HG02938 (cell line): Measurements from ENCODE around the gene KIAA1586.
"Not testable (repeated sequence)": the region's sequence is repeated elsewhere in the genome, so short reads cannot be mapped to it uniquely, and the experiment has no call there.

Experiments
- ATAC-seq: cut with Tn5 transposase; IDR thresholded peaks from one replicate; pipeline ENCODE4 v1.9.1; 2021; ENCODE audit warnings: mild to moderate bottlenecking, moderate library complexity; ENCODE audit not compliant: unreplicated experiment

Gene KIAA1586

GRCh38 chr6:57046332-57047256 is at the start of gene KIAA1586:
KIAA1586 (plus strand) TSS chr6:57046693; CDS start chr6:57046756, 63 bp downstream.
- peak; percentile 86 for ATAC-seq

GRCh38 chr6:56999049-56999448 is 47.4 kb upstream of the KIAA1586 start:
- no peak for ATAC-seq

GRCh38 chr6:56999748-57000147 is 46.7 kb upstream of the KIAA1586 start:
- not testable (repeated sequence) for ATAC-seq

GRCh38 chr6:57002197-57002596 is 44.3 kb upstream of the KIAA1586 start:
- ATAC-seq: no peak

- no peak for ATAC-seq
These were observed 42.2 kb upstream of the KIAA1586 start for GRCh38 chr6:57004292-57004691.

- no peak for ATAC-seq
These were observed 40.4 kb upstream of the KIAA1586 start for GRCh38 chr6:57006101-57006500.

GRCh38 chr6:57008069-57008468 is 38.4 kb upstream of the KIAA1586 start:
- not testable (repeated sequence) for ATAC-seq

GRCh38 chr6:57013521-57013926 is 33.0 kb upstream of the KIAA1586 start:
- ATAC-seq: no peak

- no peak for ATAC-seq
These were observed 29.4 kb upstream of the KIAA1586 start for GRCh38 chr6:57017069-57017468.

- ATAC-seq: no peak
These were observed 28.7 kb upstream of the KIAA1586 start for GRCh38 chr6:57017841-57018240.

- no peak for ATAC-seq
These were observed 27.1 kb upstream of the KIAA1586 start for GRCh38 chr6:57019434-57019833.

GRCh38 chr6:57021086-57021720 is 25.3 kb upstream of the KIAA1586 start:
- peak; percentile 89 for ATAC-seq

- no peak for ATAC-seq
These were observed 22.2 kb upstream of the KIAA1586 start for GRCh38 chr6:57024321-57024720.

- no peak for ATAC-seq
These were observed 21.7 kb upstream of the KIAA1586 start for GRCh38 chr6:57024775-57025174.

- ATAC-seq: no peak
These were observed 20.5 kb upstream of the KIAA1586 start for GRCh38 chr6:57026001-57026400.

GRCh38 chr6:57027301-57027700 is 19.2 kb upstream of the KIAA1586 start:
- no peak for ATAC-seq

GRCh38 chr6:57029213-57029612 is 17.3 kb upstream of the KIAA1586 start:
- ATAC-seq: no peak

GRCh38 chr6:57033228-57033627 is 13.3 kb upstream of the KIAA1586 start:
- ATAC-seq: no peak

GRCh38 chr6:57035549-57035948 is 10.9 kb upstream of the KIAA1586 start:
- ATAC-seq: no peak

GRCh38 chr6:57038906-57039305 is 7.6 kb upstream of the KIAA1586 start:
- ATAC-seq: no peak

GRCh38 chr6:57040011-57040410 is 6.5 kb upstream of the KIAA1586 start:
- ATAC-seq: no peak

- not testable (repeated sequence) for ATAC-seq
These were observed 2.4 kb upstream of the KIAA1586 start for GRCh38 chr6:57044061-57044460.
